ENCODE results near the gene CHMP6.

GRCh38 chr17:81002013-81002384 is 10.4 kb downstream of the CHMP6 start:
- no peak for TF ChIP-seq CTCF (conservative IDR thresholded peaks at IDR 0.05)
- TF ChIP-seq EZH2 (IDR thresholded peaks at IDR 0.05; ENCODE audit: low read depth), result no peak

Data from PC-9 (cell line).